ENCODE data around the gene CLC.
"Not testable (repeated sequence)": the region's sequence is repeated elsewhere in the genome, so short reads cannot be mapped to it uniquely, and the experiment has no call there.

DNA sequence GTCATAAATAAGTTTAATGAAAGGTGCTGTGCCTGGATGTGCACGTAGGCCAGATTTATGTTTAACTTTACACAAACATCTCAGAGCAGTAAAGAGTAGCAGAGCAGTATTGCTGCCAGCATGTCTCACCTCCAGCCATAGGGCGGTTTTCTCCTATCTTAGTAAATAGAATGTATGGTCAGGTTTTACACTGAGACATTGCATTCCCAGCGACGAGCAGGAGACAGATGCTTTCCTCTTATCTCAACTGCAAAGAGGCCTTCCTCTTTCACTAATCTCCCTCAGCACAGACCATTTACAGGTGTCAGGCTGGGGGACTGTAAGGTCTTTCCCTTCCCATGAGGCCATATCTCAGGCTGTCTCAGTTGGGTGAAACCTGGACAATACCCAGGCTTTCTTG lies 49.2 kb downstream of the CLC start:
- TF ChIP-seq, protein P1, sequence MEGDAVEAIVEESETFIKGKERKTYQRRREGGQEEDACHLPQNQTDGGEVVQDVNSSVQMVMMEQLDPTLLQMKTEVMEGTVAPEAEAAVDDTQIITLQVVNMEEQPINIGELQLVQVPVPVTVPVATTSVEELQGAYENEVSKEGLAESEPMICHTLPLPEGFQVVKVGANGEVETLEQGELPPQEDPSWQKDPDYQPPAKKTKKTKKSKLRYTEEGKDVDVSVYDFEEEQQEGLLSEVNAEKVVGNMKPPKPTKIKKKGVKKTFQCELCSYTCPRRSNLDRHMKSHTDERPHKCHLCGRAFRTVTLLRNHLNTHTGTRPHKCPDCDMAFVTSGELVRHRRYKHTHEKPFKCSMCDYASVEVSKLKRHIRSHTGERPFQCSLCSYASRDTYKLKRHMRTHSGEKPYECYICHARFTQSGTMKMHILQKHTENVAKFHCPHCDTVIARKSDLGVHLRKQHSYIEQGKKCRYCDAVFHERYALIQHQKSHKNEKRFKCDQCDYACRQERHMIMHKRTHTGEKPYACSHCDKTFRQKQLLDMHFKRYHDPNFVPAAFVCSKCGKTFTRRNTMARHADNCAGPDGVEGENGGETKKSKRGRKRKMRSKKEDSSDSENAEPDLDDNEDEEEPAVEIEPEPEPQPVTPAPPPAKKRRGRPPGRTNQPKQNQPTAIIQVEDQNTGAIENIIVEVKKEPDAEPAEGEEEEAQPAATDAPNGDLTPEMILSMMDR (IDR thresholded peaks at IDR 0.05), result not testable (repeated sequence)
- TF ChIP-seq EP300, POLR2AphosphoS5 (IDR thresholded peaks at IDR 0.05): not testable (repeated sequence)
